ENCODE data around the gene STX10.

STX10 gene

GRCh38 chr19:13127811-13128575 is 22.2 kb downstream of the STX10 start:
- H3K4me2 ChIP-seq (ENCODE audit: low read length), result no peak overlapping the region
- H3K9me3 ChIP-seq (ENCODE audit: control insufficient read depth, insufficient read depth, low read length), result no peaks in the 10 kb centered on the region
- no peak overlapping the region for H3K27ac ChIP-seq (ENCODE audit: low read depth, low read length)
- peaks cover 26% of the 10 kb centered on the region for H3K36me3 ChIP-seq (ENCODE audit: control insufficient read depth, low read length)
- no peaks in the 10 kb centered on the region for H3F3A ChIP-seq (ENCODE audit: control insufficient read depth, insufficient read depth)
- no peaks in the 10 kb centered on the region for H3K4me1 ChIP-seq (ENCODE audit: control insufficient read depth, low read length)
- no peaks in the 10 kb centered on the region for H3K27me3 ChIP-seq (ENCODE audit: control insufficient read depth, low read length)
- peaks cover 13% of the 10 kb centered on the region for H4K20me1 ChIP-seq (ENCODE audit: control insufficient read depth, insufficient read depth, low read depth, low read length)
- H3K4me3 ChIP-seq (ENCODE audit: low read length), result no peak overlapping the region
- TF ChIP-seq EZH2phosphoT487 (IDR thresholded peaks at IDR 0.05; ENCODE audit: borderline replicate concordance, low read length) (no peak), CTCF (IDR thresholded peaks at IDR 0.05; ENCODE audit: low read depth, low read length, poor library complexity, severe bottlenecking) (no peak)
- no peaks in the 10 kb centered on the region for H3K9me2 ChIP-seq (replicated peaks; ENCODE audit: control insufficient read depth, low read length)
- H3K79me2 ChIP-seq (ENCODE audit: control insufficient read depth, low read length), result peaks cover 96% of the 10 kb centered on the region

- Histone ChIP-seq H3K4me3 (ENCODE audit: low read length) (no peak overlapping the region), H3K79me2 (ENCODE audit: control insufficient read depth, low read length) (peaks cover 96% of the 10 kb centered on the region), H3K9me2 (replicated peaks; ENCODE audit: control insufficient read depth, low read length) (no peaks in the 10 kb centered on the region), H3K27ac (ENCODE audit: low read depth, low read length) (no peak overlapping the region), H3F3A (ENCODE audit: control insufficient read depth, insufficient read depth) (no peaks in the 10 kb centered on the region), H3K4me1 (ENCODE audit: control insufficient read depth, low read length) (no peaks in the 10 kb centered on the region), H3K9me3 (ENCODE audit: control insufficient read depth, insufficient read depth, low read length) (no peaks in the 10 kb centered on the region), H3K36me3 (ENCODE audit: control insufficient read depth, low read length) (peaks cover 24% of the 10 kb centered on the region), H4K20me1 (ENCODE audit: control insufficient read depth, insufficient read depth, low read depth, low read length) (peaks cover 18% of the 10 kb centered on the region), H3K4me2 (ENCODE audit: low read length) (no peak overlapping the region), H3K27me3 (ENCODE audit: control insufficient read depth, low read length) (no peaks in the 10 kb centered on the region)
- TF ChIP-seq EZH2phosphoT487 (IDR thresholded peaks at IDR 0.05; ENCODE audit: borderline replicate concordance, low read length) (no peak), CTCF (IDR thresholded peaks at IDR 0.05; ENCODE audit: low read depth, low read length, poor library complexity, severe bottlenecking) (no peak)
These were observed 23.1 kb downstream of the STX10 start for GRCh38 chr19:13127051-13127450.

GRCh38 chr19:13122980-13123957 is 26.9 kb downstream of the STX10 start:
- H3K9me2 ChIP-seq (replicated peaks; ENCODE audit: control insufficient read depth, low read length), result no peaks in the 10 kb centered on the region
- peaks cover 26% of the 10 kb centered on the region for H4K20me1 ChIP-seq (ENCODE audit: control insufficient read depth, insufficient read depth, low read depth, low read length)
- no peaks in the 10 kb centered on the region for H3K27me3 ChIP-seq (ENCODE audit: control insufficient read depth, low read length)
- H3K4me1 ChIP-seq (ENCODE audit: control insufficient read depth, low read length), result peaks cover 16% of the 10 kb centered on the region
- H3K27ac ChIP-seq (ENCODE audit: low read depth, low read length), result no peak overlapping the region
- H3F3A ChIP-seq (ENCODE audit: control insufficient read depth, insufficient read depth), result no peaks in the 10 kb centered on the region
- H3K36me3 ChIP-seq (ENCODE audit: control insufficient read depth, low read length), result peaks cover 46% of the 10 kb centered on the region
- no peak for TF ChIP-seq CTCF (IDR thresholded peaks at IDR 0.05; ENCODE audit: low read depth, low read length, poor library complexity, severe bottlenecking)
- no peak for TF ChIP-seq EZH2phosphoT487 (IDR thresholded peaks at IDR 0.05; ENCODE audit: borderline replicate concordance, low read length)
- no peaks in the 10 kb centered on the region for H3K9me3 ChIP-seq (ENCODE audit: control insufficient read depth, insufficient read depth, low read length)
- no peak overlapping the region for H3K4me2 ChIP-seq (ENCODE audit: low read length)
- peaks cover 97% of the 10 kb centered on the region for H3K79me2 ChIP-seq (ENCODE audit: control insufficient read depth, low read length)
- H3K4me3 ChIP-seq (ENCODE audit: low read length), result no peak overlapping the region

Data from DOHH2 (cell line).